Progenitor cell of endocrine pancreas (in vitro differentiated cells): Measurements from ENCODE around the gene RNF115. TPM values are rescaled to one million over a fixed set of nuclear protein-coding genes. Genes with fewer than 3 reads are reported as not detected.

ENCODE experiments used
- DNase-seq: peaks from one replicate; pipeline ENCODE4 v3.0.0; 2021; ENCODE audit warnings: low spot score; ENCODE audit not compliant: unreplicated experiment
- H3K27ac Mint-ChIP-seq: 2 replicates; pipeline ENCODE4 v1.8.0; 2021; ENCODE audit warnings: mild to moderate bottlenecking, moderate library complexity, mixed read lengths
- H3K27me3 Mint-ChIP-seq: 2 replicates; pipeline ENCODE4 v1.8.0; 2021; ENCODE audit warnings: mixed read lengths
- H3K36me3 Mint-ChIP-seq: 2 replicates; pipeline ENCODE4 v1.8.0; 2022; ENCODE audit warnings: mixed read lengths; ENCODE audit not compliant: insufficient read depth
- H3K4me1 Mint-ChIP-seq: 2 replicates; pipeline ENCODE4 v1.8.0; 2021; ENCODE audit warnings: low read depth, mixed read lengths
- H3K4me3 Mint-ChIP-seq: 2 replicates; pipeline ENCODE4 v1.8.0; 2021; ENCODE audit warnings: low read depth, mild to moderate bottlenecking, moderate library complexity, mixed read lengths
- H3K9me3 Mint-ChIP-seq: 2 replicates; pipeline ENCODE4 v1.8.0; 2021; ENCODE audit warnings: low read depth, mixed read lengths
- total RNA-seq: library from RNA; stranded (reverse); gene quantifications from 2 replicates; pipeline ENCODE4 v1.2.1, GENCODE V29; 2021
- TF ChIP-seq, protein P1 (sequence below): fragments of 200-600 bp; sonication (generic); IDR thresholded peaks from one replicate; pipeline ENCODE4 v1.5.0; 2021; ENCODE audit warnings: antibody characterized with exemption, mild to moderate bottlenecking; ENCODE audit not compliant: unreplicated experiment

RNF115 gene
- total RNA-seq, 1 donor from 2014 or later: 14.5 TPM

DNA sequence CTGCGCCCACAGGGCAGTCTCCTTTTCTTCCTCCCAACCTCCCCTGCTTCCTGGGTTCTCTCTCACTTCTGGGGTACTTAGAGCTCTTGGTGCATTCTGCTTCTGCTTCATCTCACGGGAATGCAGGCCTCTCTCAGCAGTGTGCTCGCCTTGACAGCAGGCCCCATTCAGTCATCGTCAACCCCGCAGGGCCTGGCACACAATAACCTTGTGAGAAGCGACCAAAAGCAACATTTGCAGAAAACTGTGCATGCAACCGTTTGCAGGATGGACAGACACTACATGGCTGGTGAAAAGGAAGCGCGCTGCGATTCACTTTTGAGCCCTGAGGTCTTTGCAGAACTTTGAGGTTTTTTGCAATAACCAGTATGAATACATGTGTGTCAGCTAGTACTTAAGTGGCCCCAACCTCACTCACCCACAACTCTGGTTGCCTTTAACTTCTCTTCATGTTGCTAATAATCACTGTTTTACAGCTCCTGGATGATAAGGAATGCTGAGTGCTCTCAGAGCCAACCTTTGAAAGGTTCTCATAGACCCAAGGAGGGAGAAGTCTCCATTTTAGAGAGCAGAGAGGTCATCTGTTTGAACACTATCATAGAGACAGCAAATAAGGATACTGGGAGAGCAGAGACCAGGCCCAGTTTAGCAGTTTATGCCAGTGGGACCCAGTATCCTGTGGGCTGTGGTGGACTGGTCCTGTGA lies 107.1 kb downstream of the RNF115 start:
- Mint-ChIP-seq H3K27ac (no peak overlapping the region), H3K36me3 (no peaks in the 10 kb centered on the region), H3K9me3 (no peaks in the 10 kb centered on the region), H3K4me1 (peaks cover 6% of the 10 kb centered on the region), H3K27me3 (peaks cover 25% of the 10 kb centered on the region), H3K4me3 (no peak overlapping the region)
- DNase-seq: no peak
- TF ChIP-seq, protein P1, sequence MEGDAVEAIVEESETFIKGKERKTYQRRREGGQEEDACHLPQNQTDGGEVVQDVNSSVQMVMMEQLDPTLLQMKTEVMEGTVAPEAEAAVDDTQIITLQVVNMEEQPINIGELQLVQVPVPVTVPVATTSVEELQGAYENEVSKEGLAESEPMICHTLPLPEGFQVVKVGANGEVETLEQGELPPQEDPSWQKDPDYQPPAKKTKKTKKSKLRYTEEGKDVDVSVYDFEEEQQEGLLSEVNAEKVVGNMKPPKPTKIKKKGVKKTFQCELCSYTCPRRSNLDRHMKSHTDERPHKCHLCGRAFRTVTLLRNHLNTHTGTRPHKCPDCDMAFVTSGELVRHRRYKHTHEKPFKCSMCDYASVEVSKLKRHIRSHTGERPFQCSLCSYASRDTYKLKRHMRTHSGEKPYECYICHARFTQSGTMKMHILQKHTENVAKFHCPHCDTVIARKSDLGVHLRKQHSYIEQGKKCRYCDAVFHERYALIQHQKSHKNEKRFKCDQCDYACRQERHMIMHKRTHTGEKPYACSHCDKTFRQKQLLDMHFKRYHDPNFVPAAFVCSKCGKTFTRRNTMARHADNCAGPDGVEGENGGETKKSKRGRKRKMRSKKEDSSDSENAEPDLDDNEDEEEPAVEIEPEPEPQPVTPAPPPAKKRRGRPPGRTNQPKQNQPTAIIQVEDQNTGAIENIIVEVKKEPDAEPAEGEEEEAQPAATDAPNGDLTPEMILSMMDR: no peak

DNA sequence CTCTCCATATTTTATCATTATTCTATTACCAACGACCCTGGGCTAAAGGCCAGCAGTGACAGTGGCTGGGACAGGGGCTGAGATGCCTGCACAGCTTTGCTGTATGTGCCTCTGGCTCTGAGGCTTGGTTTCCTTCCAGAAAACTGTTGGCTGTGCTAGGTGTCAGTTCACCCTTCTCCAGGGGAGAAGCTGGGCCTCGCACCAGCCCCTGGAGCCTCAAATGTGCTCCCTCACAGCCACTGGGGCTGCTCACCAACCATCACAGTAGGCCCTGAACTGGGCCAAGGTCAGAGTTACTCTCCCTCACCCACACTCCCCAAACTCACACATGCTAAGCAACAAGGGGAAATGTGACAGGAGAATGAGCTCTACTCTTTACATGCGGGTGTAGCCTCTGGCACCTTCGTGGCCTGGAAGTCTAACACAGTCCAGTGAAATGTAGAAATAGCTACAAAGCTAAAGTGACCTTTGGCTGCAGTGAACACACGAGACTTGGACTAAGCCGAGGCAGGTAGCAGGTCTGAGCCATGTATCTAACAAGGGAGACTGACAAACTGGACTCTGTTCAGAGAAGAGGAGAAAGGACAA lies 109.3 kb downstream of the RNF115 start:
- TF ChIP-seq, protein P1: no peak
- peaks cover 7% of the 10 kb centered on the region for H3K27me3 Mint-ChIP-seq
- no peaks in the 10 kb centered on the region for H3K36me3 Mint-ChIP-seq
- no peak for DNase-seq
- no peak overlapping the region for H3K4me3 Mint-ChIP-seq
- peaks cover 3% of the 10 kb centered on the region for H3K9me3 Mint-ChIP-seq
- peaks cover 12% of the 10 kb centered on the region for H3K4me1 Mint-ChIP-seq
- H3K27ac Mint-ChIP-seq: no peak overlapping the region

DNA sequence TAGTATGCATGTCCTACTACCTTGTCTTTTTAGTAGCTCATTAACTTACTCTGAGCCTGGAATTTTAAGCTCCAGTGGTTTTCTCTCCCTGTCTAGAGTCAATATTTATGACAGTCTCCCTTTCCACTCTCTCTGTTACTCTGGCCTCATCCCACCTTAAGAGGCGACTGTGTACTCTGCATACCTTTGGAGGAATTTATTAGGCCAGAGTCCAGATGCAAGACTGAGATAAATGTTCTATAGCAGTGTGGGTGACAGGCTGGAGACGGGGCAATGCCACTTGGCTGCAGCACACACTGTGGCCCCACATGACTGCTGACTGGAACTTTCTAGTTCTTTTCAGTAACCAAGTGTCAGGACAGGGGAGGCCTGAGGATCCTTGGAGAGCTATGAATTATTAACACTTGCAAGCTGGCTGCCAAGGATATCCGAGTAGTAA lies 112.7 kb downstream of the RNF115 start:
- no peak overlapping the region for H3K4me3 Mint-ChIP-seq
- TF ChIP-seq, protein P1: no peak
- peaks cover 30% of the 10 kb centered on the region for H3K4me1 Mint-ChIP-seq
- no peaks in the 10 kb centered on the region for H3K36me3 Mint-ChIP-seq
- no peaks in the 10 kb centered on the region for H3K27me3 Mint-ChIP-seq
- peak overlapping the region; percentile 73 for H3K27ac Mint-ChIP-seq
- peaks cover 3% of the 10 kb centered on the region for H3K9me3 Mint-ChIP-seq
- DNase-seq: no peak

DNA sequence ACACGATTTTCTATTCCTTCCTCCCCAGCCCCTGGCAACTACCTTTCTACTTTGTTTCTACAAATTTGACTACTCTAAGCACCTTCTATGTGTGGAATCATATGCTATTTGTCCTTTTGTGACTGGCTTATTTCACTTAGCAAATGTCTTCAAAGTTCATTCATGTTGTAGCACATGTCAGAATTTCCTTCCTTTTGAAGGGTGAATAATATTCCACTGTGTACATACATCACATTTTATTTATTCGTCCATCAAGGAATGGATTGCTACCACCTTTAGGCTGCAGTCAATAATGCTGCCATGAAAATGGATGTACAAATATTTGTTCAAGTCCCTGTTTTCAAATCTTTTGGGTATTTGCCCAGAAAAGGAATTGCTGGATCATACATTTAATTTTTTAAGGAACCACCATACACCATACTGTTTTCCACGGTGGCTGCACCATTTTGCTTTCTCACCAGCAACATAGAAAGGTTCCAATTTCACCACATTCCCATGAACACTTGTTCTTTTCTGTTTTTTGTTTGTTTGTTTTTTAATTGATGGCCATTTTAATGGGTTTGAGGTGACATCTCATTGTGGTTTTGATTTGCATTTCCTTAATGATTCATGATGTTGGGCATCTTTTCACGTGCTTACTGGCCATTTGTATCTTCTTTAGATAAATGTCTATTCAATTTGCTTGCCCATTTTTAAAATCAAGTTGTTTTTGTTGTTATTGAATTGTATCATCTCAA lies 113.4 kb downstream of the RNF115 start:
- peaks cover 3% of the 10 kb centered on the region for H3K9me3 Mint-ChIP-seq
- peaks cover 31% of the 10 kb centered on the region for H3K4me1 Mint-ChIP-seq
- H3K4me3 Mint-ChIP-seq: no peak overlapping the region
- TF ChIP-seq, protein P1: no peak
- H3K27me3 Mint-ChIP-seq: no peaks in the 10 kb centered on the region
- no peaks in the 10 kb centered on the region for H3K36me3 Mint-ChIP-seq
- no peak for DNase-seq
- no peak overlapping the region for H3K27ac Mint-ChIP-seq

DNA sequence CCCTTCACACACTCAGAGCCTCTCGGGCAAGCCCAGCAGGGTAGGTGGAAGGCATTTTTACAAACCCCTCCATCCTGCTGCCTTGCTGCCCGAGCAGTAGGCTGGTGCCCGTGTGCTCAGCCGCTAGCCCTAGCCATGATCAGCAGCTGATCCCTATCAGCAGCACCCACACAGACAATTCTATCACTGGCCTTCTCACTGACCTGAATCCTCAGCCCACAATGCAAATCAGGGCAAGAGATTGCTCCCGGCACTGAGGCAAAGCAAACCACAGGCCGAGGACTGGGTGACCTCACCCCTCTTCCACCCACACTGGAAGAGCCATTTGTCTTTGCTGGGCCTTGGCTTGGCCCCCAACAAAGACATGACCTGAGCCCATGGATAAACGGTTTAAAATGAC lies 115.8 kb downstream of the RNF115 start:
- Mint-ChIP-seq H3K4me3 (no peak overlapping the region), H3K27me3 (no peaks in the 10 kb centered on the region), H3K4me1 (peaks cover 29% of the 10 kb centered on the region), H3K27ac (peak overlapping the region; percentile 12), H3K36me3 (no peaks in the 10 kb centered on the region), H3K9me3 (peaks cover 3% of the 10 kb centered on the region)
- TF ChIP-seq, protein P1: no peak
- no peak for DNase-seq
